ENCODE results near the gene FCF1. TPM values are rescaled to one million over a fixed set of nuclear protein-coding genes. Genes with fewer than 3 reads are reported as not detected.

FCF1 gene
- total and polyA plus RNA-seq, 2 of the 13 experiments (the other 11 are each of a cell fraction or from before 2014, with no cell fraction given) = 31.0 to 44.4 TPM

- no peak for TF ChIP-seq ZFP36L1 (CRISPR knock-in tag; IDR thresholded peaks at IDR 0.05)
- peak; percentile 38; the same call in 1 of the 2 replicates for TF ChIP-seq MAFF (IDR thresholded peaks at IDR 0.05; ENCODE audit: low read depth, low read length)
- TF ChIP-seq MAFK (conservative IDR thresholded peaks at IDR 0.05 in 1 of 2, IDR thresholded peaks at IDR 0.05 in 1 of 2; ENCODE audit: low read length in 2 of 2) = peak; percentile 36 to 62; a peak in 3 of 4 replicates
- ChIA-PET POLR2A (no interaction called here), CTCF (ENCODE audit: low intra/inter-chr PET ratio, low total read pairs) (no interaction called here)
- peaks cover 6% of the 10 kb centered on the region for H3K79me2 ChIP-seq (ENCODE audit: insufficient read depth, low read length)
- BruUV-seq (replicated peaks) = no TSS peak
- no peak overlapping the region for H2AFZ ChIP-seq (ENCODE audit: low read length)
- no peaks in the 10 kb centered on the region for H3K9me3 ChIP-seq (ENCODE audit: low read length)
- H3K9ac ChIP-seq (ENCODE audit: insufficient read depth, low read depth, low read length) = no peak overlapping the region
- H3K4me2 ChIP-seq (ENCODE audit: low read depth, low read length) = no peak overlapping the region
- no peaks in the 10 kb centered on the region for H3K27me3 ChIP-seq (ENCODE audit: control insufficient read depth in 1 of 2, insufficient read depth in 2 of 2, low read length in 2 of 2)
- DNase-seq (ENCODE audit: low spot score) (no peak), ATAC-seq (no peak), FAIRE-seq (no peak)
- no peak overlapping the region for H3K4me3 ChIP-seq (replicated peaks in 1 of 3; ENCODE audit: insufficient read depth in 1 of 3, low read depth in 2 of 3, low read length in 3 of 3)
- intact Hi-C loops (cut with micrococcal nuclease; ENCODE audit: unreplicated experiment) = no loop called here
- no peak overlapping the region for H3K27ac ChIP-seq (ENCODE audit: extremely low read length, insufficient read depth, low read length)
- no peaks in the 10 kb centered on the region for H3K4me1 ChIP-seq (ENCODE audit: insufficient read depth, low read length)
- in situ Hi-C loops (cut with HindIII; ENCODE audit: extremely low pct_ligation_motif_present, low pct_unique_long_range_greater_than_20kb) = loop anchor here (25.0 kb wide), 1 partner anchor 175 kb away; the partner anchor contains the start of gene LTBP2
- H3K36me3 ChIP-seq (replicated peaks in 1 of 2; ENCODE audit: control insufficient read depth in 1 of 2, insufficient read depth in 2 of 2, low read length in 2 of 2) = peaks cover 13 to 63% of the 10 kb centered on the region in 2 experiments
- no peaks in the 10 kb centered on the region for H4K20me1 ChIP-seq (ENCODE audit: insufficient read depth, low read length)
- 99% methylated on average over 2 of the region's 2 CpGs for WGBS (ENCODE audit: low lambda C conversion rate)
Observed at GRCh38 chr14:74786796-74787315, 73.9 kb downstream of the FCF1 start.

Small RNA genes within 50 kb of the gene (small RNA-seq; reads per million reads assigned to genes)
- 0 reads per million in 3 experiments for gene RF00409 (ENCODE audit: insufficient read depth in 2 of 3, insufficient read length in 3 of 3, low read depth in 2 of 3, low replicate concordance in 1 of 3)

Other genes with a start within 250 kb of the FCF1 start
- 108 and 164 TPM in 2 replicates for gene NPC2, start 219.8 kb upstream of the FCF1 start, total RNA-seq (2016; rRNA removed; fragmentation: Illumina TruSeq; extraction: Trizol)
- gene NPC2, start 219.8 kb upstream of the FCF1 start, polyA plus RNA-seq (2011; rRNA removed) = 132 and 136 TPM in 2 replicates
- 43.4 and 53.0 TPM in 2 replicates for gene ISCA2, start 219.4 kb upstream of the FCF1 start, total RNA-seq (2016; rRNA removed; fragmentation: Illumina TruSeq; extraction: Trizol)
- gene ISCA2, start 219.4 kb upstream of the FCF1 start, polyA plus RNA-seq (2011; rRNA removed) = 24.8 and 32.1 TPM in 2 replicates
- 0.18 and 0.20 TPM in 2 replicates for gene LTBP2, start 100.9 kb upstream of the FCF1 start, total RNA-seq (2016; rRNA removed; fragmentation: Illumina TruSeq; extraction: Trizol)
- gene LTBP2, start 100.9 kb upstream of the FCF1 start, polyA plus RNA-seq (2011; rRNA removed) = 0.41 and 0.46 TPM in 2 replicates
- 18.4 and 21.3 TPM in 2 replicates for gene AREL1, start 64 bp upstream of the FCF1 start, total RNA-seq (2016; rRNA removed; fragmentation: Illumina TruSeq; extraction: Trizol)
- 25.4 and 29.6 TPM in 2 replicates for gene AREL1, start 64 bp upstream of the FCF1 start, polyA plus RNA-seq (2011; rRNA removed)
- 21.9 and 37.6 TPM in 2 replicates for gene YLPM1, start 50.2 kb downstream of the FCF1 start, total RNA-seq (2016; rRNA removed; fragmentation: Illumina TruSeq; extraction: Trizol)
- 6.0 and 6.7 TPM in 2 replicates for gene YLPM1, start 50.2 kb downstream of the FCF1 start, polyA plus RNA-seq (2011; rRNA removed)
- not detected in 2 replicates for gene PROX2, start 163.0 kb downstream of the FCF1 start, total RNA-seq (2016; rRNA removed; fragmentation: Illumina TruSeq; extraction: Trizol)
- gene PROX2, start 163.0 kb downstream of the FCF1 start, polyA plus RNA-seq (2011; rRNA removed) = not detected in 2 replicates
- gene DLST, start 168.8 kb downstream of the FCF1 start, total RNA-seq (2016; rRNA removed; fragmentation: Illumina TruSeq; extraction: Trizol) = 56.5 and 69.9 TPM in 2 replicates
- gene DLST, start 168.8 kb downstream of the FCF1 start, polyA plus RNA-seq (2011; rRNA removed) = 94.3 and 102 TPM in 2 replicates
- gene RPS6KL1, start 210.1 kb downstream of the FCF1 start, total RNA-seq (2016; rRNA removed; fragmentation: Illumina TruSeq; extraction: Trizol) = 8.1 and 11.5 TPM in 2 replicates
- 6.5 and 10.3 TPM in 2 replicates for gene RPS6KL1, start 210.1 kb downstream of the FCF1 start, polyA plus RNA-seq (2011; rRNA removed)
- 20.3 and 27.5 TPM in 2 replicates for gene PGF, start 242.5 kb downstream of the FCF1 start, total RNA-seq (2016; rRNA removed; fragmentation: Illumina TruSeq; extraction: Trizol)
- gene PGF, start 242.5 kb downstream of the FCF1 start, polyA plus RNA-seq (2011; rRNA removed) = 10.7 and 15.9 TPM in 2 replicates